ENCODE results near the gene CLCNKA.
A peak's percentile ranks its signal among the peaks of the same experiment; 100 is the strongest.

The CLCNKA gene

DNA sequence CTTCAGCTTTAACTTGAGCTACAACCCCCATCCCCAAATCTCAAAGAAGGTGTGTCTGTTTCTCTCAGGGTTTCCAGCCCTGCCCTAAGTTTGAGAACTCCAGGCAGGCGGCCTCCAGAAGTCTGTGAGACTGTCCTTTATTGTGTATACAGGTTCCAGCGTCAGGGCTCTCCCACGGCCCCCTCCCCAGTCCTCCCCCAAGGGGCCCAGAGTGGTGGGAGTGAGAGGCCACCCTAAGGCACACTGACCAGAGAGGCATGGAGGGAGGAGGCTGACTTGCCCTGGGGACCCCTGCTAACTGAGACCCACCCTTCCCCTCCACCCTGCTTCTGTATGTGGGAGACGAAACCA, 8.0 kb upstream of the CLCNKA start:
- TF ChIP-seq EZH2 (optimal IDR thresholded peaks at IDR 0.05; ENCODE audit: low read depth, low read length) = no peak
- TF ChIP-seq EZH2phosphoT487 (IDR thresholded peaks at IDR 0.05; ENCODE audit: low read length) = no peak
- TF ChIP-seq CTCF (IDR thresholded peaks at IDR 0.05; ENCODE audit: low read length) = no peak
- Histone ChIP-seq H3K27me3 (replicated peaks; ENCODE audit: insufficient read depth, low read length) (peaks cover 40% of the 10 kb centered on the region), H3K27ac (ENCODE audit: low read length) (no peak overlapping the region)

DNA sequence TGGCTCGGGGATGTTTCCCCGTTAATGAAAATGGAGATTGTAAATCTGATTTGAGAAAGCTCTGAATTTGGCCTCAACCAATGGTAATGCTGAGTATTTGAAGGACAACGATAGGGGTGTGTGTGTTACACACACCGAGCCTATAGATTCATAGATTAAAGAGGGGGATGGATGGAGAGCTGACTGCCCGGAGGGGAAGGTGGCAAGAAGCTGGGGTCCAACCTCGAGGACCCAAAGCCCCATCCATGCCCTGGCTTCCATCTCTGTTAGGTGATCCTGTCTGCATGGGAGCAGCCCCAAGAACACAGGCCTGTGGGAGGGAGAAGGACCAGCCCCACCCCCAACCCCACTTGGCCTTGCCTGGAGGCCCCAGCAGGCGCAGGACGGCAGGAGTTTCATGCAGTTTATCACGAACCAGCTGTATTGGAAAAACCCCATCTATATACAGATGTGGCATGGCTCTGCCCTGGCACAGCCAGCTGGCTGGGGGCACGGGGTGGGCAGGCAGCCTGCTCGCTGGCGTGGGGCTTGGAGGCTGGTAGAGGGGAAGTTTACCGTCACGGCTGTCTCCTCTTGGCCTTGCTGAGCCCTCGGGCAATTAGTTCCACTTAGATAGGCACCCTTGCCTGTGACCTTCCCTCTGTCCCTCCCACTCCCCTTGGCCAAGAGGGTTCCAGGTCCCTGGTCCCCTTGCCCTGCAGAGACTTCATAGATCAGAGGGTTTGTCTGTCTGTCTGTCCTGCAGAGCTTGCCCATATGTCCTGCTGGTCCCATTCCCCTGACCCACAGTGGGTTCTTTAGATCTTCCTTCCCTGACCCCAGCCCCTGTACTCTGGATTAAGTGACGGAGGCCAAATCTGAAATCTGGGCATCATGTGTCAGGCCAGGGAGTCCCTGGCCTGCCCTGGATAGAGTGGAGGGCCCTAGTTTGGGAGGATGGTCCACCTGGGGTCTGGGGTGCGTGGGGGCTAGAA, 7.0 kb upstream of the CLCNKA start:
- TF ChIP-seq EZH2 (optimal IDR thresholded peaks at IDR 0.05; ENCODE audit: low read depth, low read length) (no peak), EZH2phosphoT487 (IDR thresholded peaks at IDR 0.05; ENCODE audit: low read length) (no peak), CTCF (IDR thresholded peaks at IDR 0.05; ENCODE audit: low read length) (no peak)
- H2AFZ ChIP-seq (ENCODE audit: low read length) = no peak overlapping the region
- H3K4me3 ChIP-seq (ENCODE audit: low read length) = no peak overlapping the region

More for the DNA sequence above, 8.0 kb upstream of the CLCNKA start:
- Histone ChIP-seq H3K9me2 (replicated peaks; ENCODE audit: insufficient read depth, low read length) (no peaks in the 10 kb centered on the region), H3K4me2 (ENCODE audit: low read depth, low read length) (no peak overlapping the region), H2AFZ (ENCODE audit: low read length) (no peak overlapping the region), H3K79me2 (ENCODE audit: low read length) (no peaks in the 10 kb centered on the region), H3K4me3 (ENCODE audit: low read length) (no peak overlapping the region), H3K9ac (ENCODE audit: low read length) (no peak overlapping the region), H3K36me3 (replicated peaks; ENCODE audit: insufficient read depth, low read length) (no peaks in the 10 kb centered on the region), H3F3A (ENCODE audit: insufficient read depth, low read length) (no peaks in the 10 kb centered on the region), H3K4me1 (ENCODE audit: low read length) (peaks cover 5% of the 10 kb centered on the region; the same call in 1 of the 2 replicates), H3K9me3 (replicated peaks; ENCODE audit: insufficient read depth, low read length) (no peaks in the 10 kb centered on the region), H4K20me1 (ENCODE audit: insufficient read depth, low read length) (no peaks in the 10 kb centered on the region)
- DNase-seq = no peak

GRCh38 chr1:16015491-16015890, 6.3 kb upstream of the CLCNKA start:
- H3K9me3 ChIP-seq (replicated peaks; ENCODE audit: insufficient read depth, low read length) = no peaks in the 10 kb centered on the region
- peaks cover 5% of the 10 kb centered on the region; the same call in 1 of the 2 replicates for H3K4me1 ChIP-seq (ENCODE audit: low read length)
- no peaks in the 10 kb centered on the region for H3K36me3 ChIP-seq (replicated peaks; ENCODE audit: insufficient read depth, low read length)
- no peaks in the 10 kb centered on the region for H3K79me2 ChIP-seq (ENCODE audit: low read length)
- H3F3A ChIP-seq (ENCODE audit: insufficient read depth, low read length) = no peaks in the 10 kb centered on the region
- H2AFZ ChIP-seq (ENCODE audit: low read length) = no peak overlapping the region
- peaks cover 54% of the 10 kb centered on the region for H3K27me3 ChIP-seq (replicated peaks; ENCODE audit: insufficient read depth, low read length)
- H4K20me1 ChIP-seq (ENCODE audit: insufficient read depth, low read length) = no peaks in the 10 kb centered on the region
- H3K9me2 ChIP-seq (replicated peaks; ENCODE audit: insufficient read depth, low read length) = no peaks in the 10 kb centered on the region
- H3K27ac ChIP-seq (ENCODE audit: low read length) = no peak overlapping the region
- DNase-seq = no peak
- no peak overlapping the region for H3K4me2 ChIP-seq (ENCODE audit: low read depth, low read length)
- TF ChIP-seq EZH2 (optimal IDR thresholded peaks at IDR 0.05; ENCODE audit: low read depth, low read length) = no peak
- no peak for TF ChIP-seq CTCF (IDR thresholded peaks at IDR 0.05; ENCODE audit: low read length)
- no peak for TF ChIP-seq EZH2phosphoT487 (IDR thresholded peaks at IDR 0.05; ENCODE audit: low read length)
- no peak overlapping the region for H3K4me3 ChIP-seq (ENCODE audit: low read length)
- H3K9ac ChIP-seq (ENCODE audit: low read length) = no peak overlapping the region

More for the DNA sequence above, 7.0 kb upstream of the CLCNKA start:
- Histone ChIP-seq H3F3A (ENCODE audit: insufficient read depth, low read length) (no peaks in the 10 kb centered on the region), H3K9me2 (replicated peaks; ENCODE audit: insufficient read depth, low read length) (no peaks in the 10 kb centered on the region), H3K4me1 (ENCODE audit: low read length) (peaks cover 5% of the 10 kb centered on the region; the same call in 1 of the 2 replicates), H3K27ac (ENCODE audit: low read length) (no peak overlapping the region), H3K4me2 (ENCODE audit: low read depth, low read length) (peak overlapping the region; percentile 2; the same call in 1 of the 2 replicates), H3K27me3 (replicated peaks; ENCODE audit: insufficient read depth, low read length) (peaks cover 47% of the 10 kb centered on the region), H3K79me2 (ENCODE audit: low read length) (no peaks in the 10 kb centered on the region), H3K9ac (ENCODE audit: low read length) (no peak overlapping the region), H3K36me3 (replicated peaks; ENCODE audit: insufficient read depth, low read length) (no peaks in the 10 kb centered on the region), H4K20me1 (ENCODE audit: insufficient read depth, low read length) (no peaks in the 10 kb centered on the region), H3K9me3 (replicated peaks; ENCODE audit: insufficient read depth, low read length) (no peaks in the 10 kb centered on the region)
- no peak for DNase-seq
